ENCODE measurements around the gene ZNG1A.
"Not testable (repeated sequence)": the region's sequence is repeated elsewhere in the genome, so short reads cannot be mapped to it uniquely, and the experiment has no call there.

Gene ZNG1A

DNA sequence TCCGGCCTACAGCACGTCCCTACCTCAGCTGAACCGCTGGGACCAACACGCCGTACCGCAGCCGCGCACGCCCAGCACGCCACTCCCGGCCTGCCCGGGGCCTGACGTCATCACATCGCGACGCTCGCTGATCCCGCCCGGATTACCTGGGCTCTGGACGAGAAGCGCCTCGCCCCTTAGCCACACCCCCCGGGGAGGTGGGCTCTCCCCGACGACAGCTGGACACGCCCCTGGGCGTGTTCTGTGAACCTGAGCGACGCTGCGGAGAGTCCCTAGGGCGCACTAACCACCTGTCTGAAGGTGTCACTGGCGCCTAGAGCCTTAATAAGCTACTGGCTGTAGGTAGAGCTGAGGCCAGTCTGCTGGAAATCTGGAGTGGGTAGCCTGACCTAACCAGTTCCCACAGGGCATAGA, at the start of gene ZNG1A:
Gene ZNG1A, minus strand, starts transcription at position 87 of the 414 bp plus-strand sequence. CDS start 87 bp downstream, outside the sequence.
- Histone ChIP-seq H3K27ac (ENCODE audit: low read depth, low read length) (peak within 1 kb of the TSS; percentile 37; the same call in 1 of the 2 replicates), H3K9ac (ENCODE audit: low read length) (peak within 1 kb of the TSS; percentile 40; the same call in 1 of the 2 replicates), H3K4me3 (ENCODE audit: insufficient read depth, low read length, poor library complexity, severe bottlenecking) (peak within 1 kb of the TSS; percentile 52), H3K4me2 (ENCODE audit: low read depth, low read length, poor library complexity, severe bottlenecking) (peak within 1 kb of the TSS; percentile 82)
- not testable (repeated sequence) for H2AFZ ChIP-seq (ENCODE audit: low read depth, low read length, severe bottlenecking); H3K9me3 ChIP-seq (ENCODE audit: insufficient read depth, low read length); H3F3A ChIP-seq (ENCODE audit: insufficient read depth); H3K27me3 ChIP-seq (ENCODE audit: low read length); H3K9me2 ChIP-seq (replicated peaks; ENCODE audit: insufficient read depth, low read length); H3K36me3 ChIP-seq (ENCODE audit: low read length); H4K20me1 ChIP-seq (ENCODE audit: low read depth, low read length); H3K79me2 ChIP-seq (ENCODE audit: insufficient read depth, low read length)

DNA sequence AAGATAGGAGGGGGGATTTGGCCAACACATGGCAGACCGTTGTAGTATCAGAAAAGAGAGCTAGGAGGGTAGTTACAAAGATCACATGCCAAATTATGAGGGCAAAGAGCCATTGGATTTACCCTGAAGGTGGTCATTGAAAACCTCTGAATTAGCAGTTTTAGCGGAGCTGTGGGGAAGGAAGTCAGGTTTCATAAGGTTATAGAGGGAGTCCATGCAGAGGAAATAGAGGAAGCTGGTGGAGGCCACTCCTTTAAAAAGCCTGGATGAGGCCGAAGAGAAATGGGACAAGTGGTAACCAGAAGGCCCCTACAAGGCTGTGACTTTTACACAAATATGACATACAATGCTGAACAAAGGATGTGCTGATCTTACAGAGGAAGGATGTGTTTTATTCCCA, 49.0 kb upstream of the ZNG1A start:
- TF ChIP-seq, protein P1, sequence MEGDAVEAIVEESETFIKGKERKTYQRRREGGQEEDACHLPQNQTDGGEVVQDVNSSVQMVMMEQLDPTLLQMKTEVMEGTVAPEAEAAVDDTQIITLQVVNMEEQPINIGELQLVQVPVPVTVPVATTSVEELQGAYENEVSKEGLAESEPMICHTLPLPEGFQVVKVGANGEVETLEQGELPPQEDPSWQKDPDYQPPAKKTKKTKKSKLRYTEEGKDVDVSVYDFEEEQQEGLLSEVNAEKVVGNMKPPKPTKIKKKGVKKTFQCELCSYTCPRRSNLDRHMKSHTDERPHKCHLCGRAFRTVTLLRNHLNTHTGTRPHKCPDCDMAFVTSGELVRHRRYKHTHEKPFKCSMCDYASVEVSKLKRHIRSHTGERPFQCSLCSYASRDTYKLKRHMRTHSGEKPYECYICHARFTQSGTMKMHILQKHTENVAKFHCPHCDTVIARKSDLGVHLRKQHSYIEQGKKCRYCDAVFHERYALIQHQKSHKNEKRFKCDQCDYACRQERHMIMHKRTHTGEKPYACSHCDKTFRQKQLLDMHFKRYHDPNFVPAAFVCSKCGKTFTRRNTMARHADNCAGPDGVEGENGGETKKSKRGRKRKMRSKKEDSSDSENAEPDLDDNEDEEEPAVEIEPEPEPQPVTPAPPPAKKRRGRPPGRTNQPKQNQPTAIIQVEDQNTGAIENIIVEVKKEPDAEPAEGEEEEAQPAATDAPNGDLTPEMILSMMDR (IDR thresholded peaks at IDR 0.05; ENCODE audit: insufficient read depth, low read length, poor library complexity, severe bottlenecking): no peak
- no peak for TF ChIP-seq EZH2phosphoT487 (conservative IDR thresholded peaks at IDR 0.05; ENCODE audit: low read length)
- Histone ChIP-seq H3K36me3 (ENCODE audit: low read length) (no peaks in the 10 kb centered on the region), H3K9me2 (replicated peaks; ENCODE audit: insufficient read depth, low read length) (no peaks in the 10 kb centered on the region), H3K4me2 (ENCODE audit: low read depth, low read length, poor library complexity, severe bottlenecking) (no peak overlapping the region), H3K4me3 (ENCODE audit: insufficient read depth, low read length, poor library complexity, severe bottlenecking) (no peak overlapping the region), H3K79me2 (ENCODE audit: insufficient read depth, low read length) (no peaks in the 10 kb centered on the region), H3K9me3 (ENCODE audit: insufficient read depth, low read length) (no peaks in the 10 kb centered on the region), H3K27me3 (ENCODE audit: low read length) (no peaks in the 10 kb centered on the region), H4K20me1 (ENCODE audit: low read depth, low read length) (no peaks in the 10 kb centered on the region), H3K27ac (ENCODE audit: low read depth, low read length) (no peak overlapping the region), H3F3A (ENCODE audit: insufficient read depth) (no peaks in the 10 kb centered on the region), H3K9ac (ENCODE audit: low read length) (no peak overlapping the region), H2AFZ (ENCODE audit: low read depth, low read length, severe bottlenecking) (no peak overlapping the region)

DNA sequence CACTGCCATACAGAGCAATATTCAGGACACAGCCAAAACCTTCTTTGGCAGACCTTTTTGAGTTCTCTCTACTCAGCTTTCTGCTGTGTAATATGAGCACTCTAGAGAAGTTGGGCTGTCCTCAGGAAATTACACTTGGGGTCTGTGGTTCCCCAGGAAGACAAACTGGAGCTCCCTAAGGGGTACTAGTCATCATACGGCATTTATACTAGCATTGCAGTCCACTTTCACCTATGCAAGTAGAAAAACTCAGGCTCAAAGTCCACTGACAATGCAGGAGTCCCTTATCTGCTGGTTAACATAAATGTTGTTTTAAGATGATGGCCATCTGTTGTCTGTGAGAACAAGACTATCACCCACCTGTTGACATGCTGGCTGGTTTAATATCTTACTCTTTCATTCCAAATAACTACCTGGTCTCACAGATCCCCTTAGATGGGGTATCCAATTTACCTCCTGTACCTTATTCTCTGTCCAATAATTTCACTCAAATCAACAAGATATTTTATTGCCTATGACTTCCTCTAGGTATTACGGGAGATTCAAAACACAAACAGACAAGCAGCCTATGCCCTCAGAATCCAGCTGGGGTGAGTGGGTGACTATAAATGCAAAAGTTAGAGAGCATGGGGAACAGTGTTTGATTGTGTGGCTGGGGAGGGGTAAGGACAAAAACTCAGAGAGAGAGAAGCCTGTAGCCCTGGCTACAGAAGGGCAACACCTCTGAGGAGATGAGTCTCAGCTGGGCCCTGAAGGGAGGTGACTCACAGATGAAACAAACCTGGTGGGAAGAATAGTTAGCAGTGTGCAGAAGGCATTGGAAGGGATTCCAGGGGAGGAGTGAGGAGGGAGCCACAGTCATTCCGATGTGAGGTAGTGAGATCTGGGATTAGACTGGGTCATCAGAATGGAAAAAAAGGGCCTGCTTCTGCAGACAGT, 46.0 kb upstream of the ZNG1A start:
- Histone ChIP-seq H4K20me1 (ENCODE audit: low read depth, low read length) (no peaks in the 10 kb centered on the region), H3K9me2 (replicated peaks; ENCODE audit: insufficient read depth, low read length) (no peaks in the 10 kb centered on the region), H3K9me3 (ENCODE audit: insufficient read depth, low read length) (no peaks in the 10 kb centered on the region), H3F3A (ENCODE audit: insufficient read depth) (no peaks in the 10 kb centered on the region), H3K36me3 (ENCODE audit: low read length) (no peaks in the 10 kb centered on the region), H3K79me2 (ENCODE audit: insufficient read depth, low read length) (no peaks in the 10 kb centered on the region), H3K27me3 (ENCODE audit: low read length) (no peaks in the 10 kb centered on the region), H3K4me2 (ENCODE audit: low read depth, low read length, poor library complexity, severe bottlenecking) (no peak overlapping the region), H3K4me3 (ENCODE audit: insufficient read depth, low read length, poor library complexity, severe bottlenecking) (no peak overlapping the region), H2AFZ (ENCODE audit: low read depth, low read length, severe bottlenecking) (no peak overlapping the region), H3K27ac (ENCODE audit: low read depth, low read length) (no peak overlapping the region), H3K9ac (ENCODE audit: low read length) (no peak overlapping the region)
- no peak for TF ChIP-seq EZH2phosphoT487 (conservative IDR thresholded peaks at IDR 0.05; ENCODE audit: low read length)

DNA sequence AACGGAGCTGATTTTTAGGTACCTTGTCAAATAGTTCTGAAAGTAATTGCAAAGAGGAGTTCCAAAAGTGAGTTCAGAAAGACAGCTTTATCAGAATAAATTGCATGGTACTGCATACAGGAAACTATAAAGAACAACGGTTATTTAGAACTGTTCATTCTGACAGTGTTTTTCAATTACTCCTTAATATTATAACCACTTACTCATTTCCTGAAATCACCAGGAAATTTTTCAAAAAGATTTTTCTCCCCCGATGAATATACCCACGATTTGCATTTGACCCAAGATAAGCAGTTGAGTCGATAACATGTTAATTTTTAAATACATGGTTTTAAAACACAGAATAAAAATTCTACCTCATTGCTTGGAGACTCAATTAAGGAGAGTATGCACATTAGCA, 45.2 kb upstream of the ZNG1A start:
- Histone ChIP-seq H3K9me3 (ENCODE audit: insufficient read depth, low read length) (no peaks in the 10 kb centered on the region), H4K20me1 (ENCODE audit: low read depth, low read length) (no peaks in the 10 kb centered on the region), H3K27me3 (ENCODE audit: low read length) (no peaks in the 10 kb centered on the region), H3K27ac (ENCODE audit: low read depth, low read length) (no peak overlapping the region), H3K9ac (ENCODE audit: low read length) (no peak overlapping the region), H3K9me2 (replicated peaks; ENCODE audit: insufficient read depth, low read length) (no peaks in the 10 kb centered on the region), H2AFZ (ENCODE audit: low read depth, low read length, severe bottlenecking) (no peak overlapping the region), H3K79me2 (ENCODE audit: insufficient read depth, low read length) (no peaks in the 10 kb centered on the region), H3K4me2 (ENCODE audit: low read depth, low read length, poor library complexity, severe bottlenecking) (no peak overlapping the region), H3K4me3 (ENCODE audit: insufficient read depth, low read length, poor library complexity, severe bottlenecking) (no peak overlapping the region), H3K36me3 (ENCODE audit: low read length) (no peaks in the 10 kb centered on the region), H3F3A (ENCODE audit: insufficient read depth) (no peaks in the 10 kb centered on the region)
- TF ChIP-seq EZH2phosphoT487 (conservative IDR thresholded peaks at IDR 0.05; ENCODE audit: low read length): no peak
- TF ChIP-seq, protein P1 (IDR thresholded peaks at IDR 0.05; ENCODE audit: insufficient read depth, low read length, poor library complexity, severe bottlenecking): no peak

Data from SU-DHL-6 (cell line).